CD8-positive, alpha-beta memory T cell (primary cell): ENCODE measurements around the gene PRAF2. TPM values are rescaled to one million over a fixed set of nuclear protein-coding genes. Genes with fewer than 3 reads are reported as not detected.

ENCODE experiments used
- CTCF ChIA-PET: fragments of 350-600 bp; sonication (Branson Sonifier 250); formaldehyde crosslinking; loops from one replicate; lab custom pipeline; 2021; ENCODE audit warnings: antibody characterized with exemption; lab: Charles Lee
- POLR2A ChIA-PET: fragments of 350-600 bp; sonication (Branson Sonifier 250); formaldehyde crosslinking; loops from one replicate; lab custom pipeline; 2021; ENCODE audit warnings: antibody characterized with exemption; lab: Charles Lee
- DNase-seq, 5 donors: peaks; one replicate each; pipeline versions ENCODE4 v3.0.0 to v3.0.0-alpha.2; 2020 to 2022; ENCODE audit warnings: mixed read lengths in 1 of 5
- H3K27ac ChIP-seq: one replicate; pipeline ENCODE4 v1.7.0; 2013; ENCODE audit warnings: low read depth, mild to moderate bottlenecking, low read length, moderate library complexity
- H3K27me3 ChIP-seq: 2 replicates; pipeline ENCODE4 v1.7.0; 2013; ENCODE audit warnings: low read length, mild to moderate bottlenecking; ENCODE audit not compliant: insufficient read depth, poor library complexity, severe bottlenecking
- H3K36me3 ChIP-seq: 2 replicates; pipeline ENCODE4 v1.7.0; 2013; ENCODE audit warnings: mild to moderate bottlenecking, low read length, moderate library complexity; ENCODE audit not compliant: insufficient read depth
- H3K4me1 ChIP-seq: 2 replicates; pipeline ENCODE4 v1.7.0; 2013; ENCODE audit warnings: mild to moderate bottlenecking, low read length, moderate library complexity; ENCODE audit not compliant: insufficient read depth
- H3K4me3 ChIP-seq: 2 replicates; pipeline ENCODE4 v1.7.0; 2013; ENCODE audit warnings: mild to moderate bottlenecking, low read length
- H3K9me3 ChIP-seq: 2 replicates; pipeline ENCODE4 v1.7.0; 2013; ENCODE audit warnings: mild to moderate bottlenecking, low read length
- H3K27ac Mint-ChIP-seq, 8 donors: one replicate each; pipeline ENCODE4 v1.8.0; 2020 to 2021; ENCODE audit warnings: mixed read lengths in 8 of 8, mild to moderate bottlenecking in 6 of 8, inconsistent platforms in 3 of 8, moderate library complexity in 3 of 8
- H3K27me3 Mint-ChIP-seq, 2 donors: one replicate each; pipeline ENCODE4 v1.8.0; 2020 to 2021; ENCODE audit warnings: mixed read lengths in 2 of 2, mild to moderate bottlenecking in 1 of 2, moderate library complexity in 1 of 2
- H3K36me3 Mint-ChIP-seq, 3 donors: one replicate each; pipeline ENCODE4 v1.8.0; 2020 to 2021; ENCODE audit warnings: mixed read lengths in 3 of 3, inconsistent platforms in 1 of 3, mild to moderate bottlenecking in 1 of 3
- H3K4me1 Mint-ChIP-seq, 3 donors: one replicate each; pipeline ENCODE4 v1.8.0; 2020 to 2021; ENCODE audit warnings: mixed read lengths in 3 of 3, inconsistent platforms in 1 of 3, mild to moderate bottlenecking in 1 of 3
- H3K4me3 Mint-ChIP-seq, 7 donors: one replicate each; pipeline ENCODE4 v1.8.0; 2020 to 2021; ENCODE audit warnings: mixed read lengths in 7 of 7, mild to moderate bottlenecking in 6 of 7, moderate library complexity in 4 of 7, inconsistent platforms in 2 of 7
- H3K9me3 Mint-ChIP-seq, 5 donors: one replicate each; pipeline ENCODE4 v1.8.0; 2020 to 2022; ENCODE audit warnings: mixed read lengths in 5 of 5, mild to moderate bottlenecking in 3 of 5, moderate library complexity in 2 of 5, inconsistent platforms in 1 of 5
- polyA plus RNA-seq: library from polyadenylated mRNA; unstranded; fragments of 300-500 nt; fragmentation: Illumina TruSeq; gene quantifications from one replicate; pipeline ENCODE4 v1.2.3, GENCODE V29; 2021
- total RNA-seq, 2 experiments: library from RNA; stranded (reverse); gene quantifications; one replicate each; pipeline ENCODE4 v1.2.3, GENCODE V29; 2021

The PRAF2 gene
- total and polyA plus RNA-seq, 3 experiments from 2014 or later = 13.1 to 62.6 (median 14.5) TPM

DNA sequence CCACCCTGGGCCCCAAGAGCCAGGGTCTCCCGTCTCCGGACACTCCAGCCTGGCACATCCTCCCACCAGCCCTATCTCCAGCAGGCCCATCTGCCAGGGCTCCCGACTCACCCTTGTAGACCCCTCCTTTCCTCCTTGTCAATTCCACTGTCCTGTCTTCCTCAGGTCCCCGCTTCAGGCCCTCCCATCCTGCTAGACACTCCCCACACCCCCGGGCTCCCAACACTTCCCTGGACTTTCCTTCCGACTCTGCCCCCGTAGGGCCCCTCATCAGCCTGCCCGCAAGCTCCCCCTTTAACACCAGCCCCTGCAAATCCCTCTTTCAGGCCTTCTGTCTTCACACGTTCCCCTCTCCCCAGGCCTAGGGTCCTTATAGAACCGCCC lies 1.1 kb downstream of the PRAF2 start:
- no peak overlapping the region for H3K27ac ChIP-seq
- no peaks in the 10 kb centered on the region for H3K9me3 ChIP-seq
- Mint-ChIP-seq H3K9me3 (no peaks in the 10 kb centered on the region), H3K4me1 (peaks cover 8 to 18% (median 17%) of the 10 kb centered on the region in 3 donors), H3K27ac (peak overlapping the region; percentile 29 to 96 (median 92)), H3K27me3 (peaks cover 0 to 6% of the 10 kb centered on the region in 2 donors), H3K4me3 (peak overlapping the region; percentile 82 to 92 (median 86)), H3K36me3 (peaks cover 0 to 35% (median 0%) of the 10 kb centered on the region in 3 donors)
- H3K36me3 ChIP-seq = no peaks in the 10 kb centered on the region
- no peak for DNase-seq
- POLR2A ChIA-PET = no interaction called here
- CTCF ChIA-PET = no interaction called here
- H3K4me1 ChIP-seq = peaks cover 8% of the 10 kb centered on the region
- H3K27me3 ChIP-seq = no peaks in the 10 kb centered on the region
- no peak overlapping the region for H3K4me3 ChIP-seq

DNA sequence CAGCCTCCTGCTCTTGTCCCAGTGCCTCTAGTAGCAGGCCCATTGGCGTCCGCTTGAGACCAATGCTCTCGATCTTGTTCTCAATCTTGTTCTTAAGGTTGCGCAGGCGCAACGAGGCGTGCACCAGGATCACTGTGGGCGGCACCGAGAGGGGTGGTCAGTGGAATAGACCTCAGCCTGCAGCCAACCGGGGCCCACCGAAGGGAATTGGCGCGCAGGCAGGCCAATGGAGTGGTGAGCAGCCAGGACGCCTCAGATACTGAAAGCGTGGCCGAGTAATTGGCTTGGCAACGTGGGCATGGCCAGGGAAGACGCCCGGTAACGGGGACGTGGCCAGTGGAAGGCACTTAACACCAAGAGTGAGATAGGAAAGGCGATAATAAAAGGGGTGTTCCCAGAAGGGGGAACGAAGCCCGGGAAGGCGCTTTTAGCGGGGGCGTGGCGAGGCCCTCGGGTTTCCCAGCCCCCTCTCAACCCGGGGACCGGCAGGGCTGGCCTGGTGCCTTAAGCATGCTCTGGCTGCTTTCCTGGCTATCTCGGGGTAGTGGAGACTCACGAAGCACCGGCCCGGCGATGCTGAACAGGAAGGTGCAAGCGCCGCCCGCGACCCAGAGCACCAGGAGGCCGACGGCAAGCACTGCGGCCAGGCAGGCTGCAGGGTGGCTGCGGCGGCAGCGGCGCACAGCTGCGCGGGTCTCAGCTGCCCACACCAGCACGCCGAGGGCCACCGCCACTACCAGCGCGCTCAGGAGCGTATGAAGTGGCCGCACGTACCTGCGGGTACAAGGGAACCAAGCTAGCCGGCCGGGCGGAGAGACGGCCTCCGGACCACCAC lies 1.7 kb downstream of the PRAF2 start:
- Histone ChIP-seq H3K4me3 (no peak overlapping the region), H3K36me3 (no peaks in the 10 kb centered on the region), H3K9me3 (no peaks in the 10 kb centered on the region), H3K27ac (no peak overlapping the region), H3K27me3 (no peaks in the 10 kb centered on the region), H3K4me1 (peaks cover 8% of the 10 kb centered on the region)
- Mint-ChIP-seq H3K9me3 (no peaks in the 10 kb centered on the region), H3K27me3 (peaks cover 0 to 6% of the 10 kb centered on the region in 2 donors), H3K4me1 (peaks cover 8 to 18% (median 17%) of the 10 kb centered on the region in 3 donors), H3K36me3 (peaks cover 0 to 29% (median 0%) of the 10 kb centered on the region in 3 donors), H3K27ac (peak overlapping the region in 5 of 8 donors; percentile 21 to 78 (median 47)), H3K4me3 (peak overlapping the region in 2 of 7 donors; percentile 34 to 84)
- ChIA-PET POLR2A (no interaction called here), CTCF (no interaction called here)
- DNase-seq = no peak

DNA sequence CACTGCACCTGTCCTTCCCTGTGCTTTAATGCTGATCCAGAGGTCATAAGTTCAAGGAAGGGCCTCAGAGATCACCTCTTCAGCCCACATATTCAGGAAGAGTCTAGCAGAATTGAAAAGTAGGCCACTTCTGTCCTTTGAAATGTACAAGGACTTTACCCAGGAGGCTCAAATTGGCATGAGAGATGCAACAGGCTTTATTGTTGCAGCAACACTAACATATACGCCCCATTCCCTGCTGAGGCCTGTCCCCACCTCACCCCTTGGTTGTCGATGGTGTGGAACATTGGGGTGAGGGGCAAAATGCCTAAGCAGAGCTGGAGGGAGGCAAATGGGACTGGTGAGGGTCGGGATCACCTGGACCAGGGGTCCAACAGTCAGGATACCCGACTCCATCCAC lies 2.8 kb downstream of the PRAF2 start:
- H3K27me3 Mint-ChIP-seq = peaks cover 0 to 6% of the 10 kb centered on the region in 2 donors
- H3K9me3 Mint-ChIP-seq = no peaks in the 10 kb centered on the region
- POLR2A ChIA-PET = no interaction called here
- Histone ChIP-seq H3K4me3 (no peak overlapping the region), H3K9me3 (no peaks in the 10 kb centered on the region), H3K27ac (no peak overlapping the region), H3K4me1 (peaks cover 8% of the 10 kb centered on the region), H3K27me3 (no peaks in the 10 kb centered on the region), H3K36me3 (no peaks in the 10 kb centered on the region)
- no peak overlapping the region for H3K4me3 Mint-ChIP-seq
- DNase-seq = no peak
- H3K36me3 Mint-ChIP-seq = peaks cover 0 to 28% (median 0%) of the 10 kb centered on the region in 3 donors
- peak overlapping the region in 6 of 8 donors; percentile 13 to 92 (median 71) for H3K27ac Mint-ChIP-seq
- peaks cover 8 to 18% (median 17%) of the 10 kb centered on the region in 3 donors for H3K4me1 Mint-ChIP-seq
- CTCF ChIA-PET = no interaction called here

DNA sequence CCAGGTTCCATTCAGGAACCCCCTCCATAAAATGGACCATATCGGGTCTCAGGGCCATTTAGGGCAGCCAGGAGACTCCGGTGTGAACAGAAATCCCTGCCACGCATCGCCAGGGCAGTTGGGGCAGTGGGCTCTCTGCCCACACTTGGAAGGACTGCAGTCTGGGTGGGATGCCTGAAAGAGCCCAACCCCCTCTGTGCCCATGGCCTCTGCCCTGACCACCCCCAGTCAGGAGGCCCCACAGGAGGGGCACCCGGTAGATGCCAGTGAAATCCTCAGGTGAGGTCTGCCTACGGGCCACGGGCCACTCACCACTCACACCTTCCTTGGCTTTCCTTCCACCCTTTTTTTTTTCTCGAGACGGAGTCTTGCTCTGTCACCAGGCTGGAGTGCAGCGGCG lies 4.8 kb downstream of the PRAF2 start:
- Mint-ChIP-seq H3K27ac (no peak overlapping the region), H3K4me1 (peaks cover 8 to 15% (median 14%) of the 10 kb centered on the region in 3 donors), H3K27me3 (peaks cover 0 to 6% of the 10 kb centered on the region in 2 donors), H3K4me3 (no peak overlapping the region), H3K36me3 (peaks cover 0 to 28% (median 0%) of the 10 kb centered on the region in 3 donors), H3K9me3 (no peaks in the 10 kb centered on the region)
- no peaks in the 10 kb centered on the region for H3K36me3 ChIP-seq
- ChIA-PET POLR2A (no interaction called here), CTCF (no interaction called here)
- H3K27ac ChIP-seq = no peak overlapping the region
- H3K9me3 ChIP-seq = no peaks in the 10 kb centered on the region
- no peaks in the 10 kb centered on the region for H3K27me3 ChIP-seq
- no peak for DNase-seq
- H3K4me3 ChIP-seq = no peak overlapping the region
- H3K4me1 ChIP-seq = peaks cover 8% of the 10 kb centered on the region

DNA sequence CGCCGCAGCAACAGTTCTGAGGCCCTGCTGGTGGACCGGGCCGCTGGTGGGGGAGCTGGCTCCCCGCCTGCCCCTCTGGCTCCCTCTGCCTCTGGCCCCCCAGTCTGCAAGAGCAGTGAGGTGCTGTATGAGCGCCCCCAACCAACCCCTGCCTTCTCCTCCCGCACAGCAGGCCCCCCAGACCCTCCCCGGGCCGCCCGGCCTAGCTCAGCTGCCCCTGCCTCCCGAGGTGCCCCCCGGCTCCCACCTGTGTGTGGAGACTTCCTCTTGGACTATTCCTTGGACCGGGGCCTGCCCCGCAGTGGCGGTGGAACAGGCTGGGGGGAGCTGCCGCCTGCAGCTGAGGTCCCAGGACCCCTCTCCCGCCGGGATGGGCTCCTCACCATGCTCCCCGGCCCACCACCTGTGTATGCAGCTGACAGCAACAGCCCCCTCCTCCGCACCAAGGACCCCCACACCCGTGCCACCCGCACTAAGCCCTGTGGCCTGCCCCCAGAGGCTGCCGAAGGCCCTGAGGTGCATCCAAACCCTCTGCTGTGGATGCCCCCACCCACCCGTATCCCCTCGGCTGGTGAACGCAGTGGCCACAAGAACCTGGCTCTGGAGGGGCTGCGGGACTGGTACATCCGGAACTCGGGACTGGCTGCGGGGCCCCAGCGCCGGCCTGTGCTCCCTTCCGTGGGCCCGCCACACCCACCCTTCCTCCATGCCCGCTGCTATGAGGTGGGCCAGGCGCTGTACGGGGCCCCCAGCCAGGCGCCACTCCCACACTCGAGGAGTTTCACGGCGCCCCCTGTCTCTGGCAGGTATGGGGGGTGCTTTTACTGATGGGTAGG lies 6.3 kb downstream of the PRAF2 start:
- Histone ChIP-seq H3K27ac (no peak overlapping the region), H3K27me3 (no peaks in the 10 kb centered on the region), H3K9me3 (no peaks in the 10 kb centered on the region), H3K36me3 (no peaks in the 10 kb centered on the region), H3K4me3 (no peak overlapping the region), H3K4me1 (no peaks in the 10 kb centered on the region)
- peaks cover 0 to 4% of the 10 kb centered on the region in 2 donors for H3K27me3 Mint-ChIP-seq
- CTCF ChIA-PET = no interaction called here
- peaks cover 0 to 3% (median 0%) of the 10 kb centered on the region in 3 donors for H3K4me1 Mint-ChIP-seq
- peak overlapping the region in 2 of 8 donors; percentile 6 to 72 for H3K27ac Mint-ChIP-seq
- no peak overlapping the region for H3K4me3 Mint-ChIP-seq
- POLR2A ChIA-PET = no interaction called here
- no peak for DNase-seq
- peaks cover 0 to 29% (median 0%) of the 10 kb centered on the region in 3 donors for H3K36me3 Mint-ChIP-seq
- H3K9me3 Mint-ChIP-seq = no peaks in the 10 kb centered on the region

DNA sequence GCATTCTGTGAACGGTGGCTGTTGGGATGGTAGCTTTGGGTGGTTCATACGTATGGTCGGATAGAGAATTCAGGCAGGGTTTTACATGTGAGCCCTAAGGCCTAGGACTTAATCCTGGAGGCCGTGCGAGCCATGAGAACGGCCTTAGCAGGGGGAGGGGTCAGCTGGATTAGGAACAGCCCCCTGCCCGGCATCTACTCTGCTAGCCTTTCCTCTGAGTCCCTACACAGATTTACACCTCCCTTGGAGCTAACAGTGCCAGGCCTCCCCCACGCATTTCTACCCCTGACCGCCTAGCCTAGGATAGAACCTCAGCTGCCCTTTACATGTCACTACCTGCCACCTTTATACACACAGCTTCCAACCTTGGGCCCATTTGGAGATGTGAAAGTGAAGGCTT lies 7.1 kb downstream of the PRAF2 start:
- H3K4me3 ChIP-seq = no peak overlapping the region
- DNase-seq = no peak
- Mint-ChIP-seq H3K4me3 (no peak overlapping the region), H3K36me3 (peaks cover 0 to 30% (median 0%) of the 10 kb centered on the region in 3 donors), H3K4me1 (no peaks in the 10 kb centered on the region), H3K9me3 (no peaks in the 10 kb centered on the region), H3K27ac (peak overlapping the region in 2 of 8 donors; percentile 61 to 87), H3K27me3 (peaks cover 0 to 4% of the 10 kb centered on the region in 2 donors)
- ChIA-PET POLR2A (no interaction called here), CTCF (no interaction called here)
- H3K9me3 ChIP-seq = no peaks in the 10 kb centered on the region
- H3K4me1 ChIP-seq = no peaks in the 10 kb centered on the region
- no peaks in the 10 kb centered on the region for H3K27me3 ChIP-seq
- no peak overlapping the region for H3K27ac ChIP-seq
- no peaks in the 10 kb centered on the region for H3K36me3 ChIP-seq

DNA sequence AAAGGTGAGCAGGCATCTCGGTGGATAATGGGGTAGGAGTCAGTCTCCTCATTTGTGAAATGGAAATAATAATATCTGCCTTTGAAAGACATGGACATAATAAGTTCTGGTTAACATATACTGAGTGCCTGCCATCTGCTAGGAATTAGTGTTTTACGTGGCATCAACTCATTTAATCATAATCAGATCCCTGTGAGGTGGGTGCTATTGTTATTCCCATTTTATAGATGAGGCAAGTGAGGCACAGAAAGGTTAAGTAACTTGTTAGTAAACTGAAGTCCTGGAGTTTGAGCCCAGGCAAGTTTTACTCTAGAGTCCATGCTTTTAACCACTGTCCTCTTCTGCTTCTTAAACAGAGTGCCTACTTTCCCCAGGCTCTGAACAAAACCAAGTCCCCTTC lies 7.5 kb downstream of the PRAF2 start:
- no peaks in the 10 kb centered on the region for H3K9me3 Mint-ChIP-seq
- no peak overlapping the region for H3K4me3 ChIP-seq
- H3K27ac ChIP-seq = no peak overlapping the region
- peak overlapping the region in 1 of 7 donors; percentile 32 for H3K4me3 Mint-ChIP-seq
- H3K9me3 ChIP-seq = no peaks in the 10 kb centered on the region
- POLR2A ChIA-PET = no interaction called here
- peaks cover 0 to 34% (median 0%) of the 10 kb centered on the region in 3 donors for H3K36me3 Mint-ChIP-seq
- H3K27ac Mint-ChIP-seq = peak overlapping the region in 1 of 8 donors; percentile 87
- H3K36me3 ChIP-seq = no peaks in the 10 kb centered on the region
- CTCF ChIA-PET = no interaction called here
- H3K27me3 ChIP-seq = no peaks in the 10 kb centered on the region
- H3K4me1 ChIP-seq = no peaks in the 10 kb centered on the region
- no peak for DNase-seq
- peaks cover 0 to 7% of the 10 kb centered on the region in 2 donors for H3K27me3 Mint-ChIP-seq
- H3K4me1 Mint-ChIP-seq = no peaks in the 10 kb centered on the region

DNA sequence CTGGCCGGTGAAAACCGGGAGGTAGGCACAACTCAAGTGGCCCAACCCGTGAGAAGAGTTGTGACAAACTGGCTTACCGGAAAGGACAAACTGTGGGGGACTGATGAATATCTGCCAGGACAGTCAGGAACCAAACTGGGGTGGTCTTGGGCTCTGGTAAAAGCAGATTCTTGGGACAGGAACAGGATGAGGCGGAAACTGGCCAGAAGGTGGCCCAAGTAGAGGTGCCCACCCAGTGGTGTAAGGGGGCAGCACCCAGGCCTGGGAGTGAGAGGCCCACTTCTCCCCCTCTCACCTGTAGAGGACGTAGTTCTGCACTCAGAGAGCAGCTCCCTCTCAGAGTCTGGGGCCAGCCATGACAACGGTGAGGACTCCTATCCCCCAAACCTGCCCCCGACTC lies 9.1 kb downstream of the PRAF2 start:
- ChIA-PET CTCF (no interaction called here), POLR2A (no interaction called here)
- peaks cover 0 to 7% of the 10 kb centered on the region in 2 donors for H3K27me3 Mint-ChIP-seq
- no peaks in the 10 kb centered on the region for H3K27me3 ChIP-seq
- no peak for DNase-seq
- H3K4me3 ChIP-seq = no peak overlapping the region
- no peak overlapping the region for H3K27ac ChIP-seq
- H3K4me1 ChIP-seq = no peaks in the 10 kb centered on the region
- H3K27ac Mint-ChIP-seq = no peak overlapping the region
- no peaks in the 10 kb centered on the region for H3K9me3 Mint-ChIP-seq
- H3K4me3 Mint-ChIP-seq = peak overlapping the region in 1 of 7 donors; percentile 62
- H3K36me3 ChIP-seq = no peaks in the 10 kb centered on the region
- H3K36me3 Mint-ChIP-seq = peaks cover 0 to 33% (median 0%) of the 10 kb centered on the region in 3 donors
- no peaks in the 10 kb centered on the region for H3K4me1 Mint-ChIP-seq
- H3K9me3 ChIP-seq = no peaks in the 10 kb centered on the region
